Lower leg skin (tissue), 4 donors: ENCODE data around the gene LILRB4. TPM values are rescaled to one million over a fixed set of nuclear protein-coding genes. Genes with fewer than 3 reads are reported as not detected.
"Not testable (repeated sequence)": the region's sequence is repeated elsewhere in the genome, so short reads cannot be mapped to it uniquely, and the experiment has no call there.

Experiments
- DNase-seq, 2 donors: peaks; one replicate each; pipeline ENCODE4 v3.0.0-alpha.2; 2019; ENCODE audit warnings: low spot score in 2 of 2
- H3K4me3 ChIP-seq: fragments of 200-600 bp; sonication (generic); 2 replicates; pipeline ENCODE4 v1.5.1; 2017; ENCODE audit warnings: mild to moderate bottlenecking, low read depth; ENCODE audit not compliant: poor library complexity, severe bottlenecking
- CTCF ChIP-seq, 3 donors: fragments of 450-650 bp; IDR thresholded peaks; one replicate each; pipeline ENCODE4 v1.5.1; 2016; ENCODE audit warnings: antibody characterized with exemption in 3 of 3, mild to moderate bottlenecking in 3 of 3, moderate library complexity in 2 of 3
- POLR2A ChIP-seq, 2 donors: fragments of 450-650 bp; IDR thresholded peaks; one replicate each; pipeline ENCODE4 v1.6.1; 2016 to 2017; ENCODE audit warnings: antibody characterized with exemption in 2 of 2, mild to moderate bottlenecking in 1 of 2, moderate library complexity in 1 of 2
- WGBS, 2 donors: methylation state at CpG; one replicate each; pipeline ENCODE4 v1.1.5; 2018; 5-methylcytosine and 5-hydroxymethylcytosine counted together
- intact Hi-C: fragments of 100-400 bp; cut with DNase I; formaldehyde crosslinking; loops from one replicate; pipeline ENCODE4 v1.15.0; 2023; ENCODE audit warnings: low total_unique reads
- total RNA-seq, 4 donors: library from RNA; depleted of rRNA; stranded (reverse); fragments of >200 nt; gene quantifications; one replicate each; pipeline ENCODE4 v1.1.0, GENCODE V29; 2016

The LILRB4 gene
- total RNA-seq, 4 donors from 2014 or later = 0.15 to 1.6 (median 0.78) TPM

- intact Hi-C loops = no loop called here
- WGBS, 2 donors = 68 to 70% methylated on average over 9 of the region's 9 CpGs
- no peak overlapping the region for H3K4me3 ChIP-seq
- no peak for DNase-seq
- TF ChIP-seq CTCF (IDR thresholded peaks at IDR 0.05) (no peak), POLR2A (IDR thresholded peaks at IDR 0.05) (no peak)
Observed at GRCh38 chr19:54691582-54692297, 29.0 kb downstream of the LILRB4 start.

DNA sequence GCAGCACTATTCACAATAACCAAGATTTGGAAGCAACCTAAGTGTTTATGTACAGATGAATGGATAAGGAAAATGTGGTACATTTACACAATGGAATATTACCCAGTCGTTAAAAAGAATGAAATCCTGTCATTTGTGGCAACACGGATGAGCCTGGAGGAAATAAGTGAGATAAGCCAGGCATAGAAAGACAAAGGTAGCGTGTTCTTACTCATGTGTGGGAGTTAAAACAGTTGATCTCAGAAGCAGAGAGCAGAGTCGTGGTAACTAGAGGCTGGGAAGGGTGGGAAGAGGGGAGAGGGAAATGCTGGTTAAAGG lies 29.5 kb downstream of the LILRB4 start:
- no peak overlapping the region for H3K4me3 ChIP-seq
- TF ChIP-seq POLR2A (IDR thresholded peaks at IDR 0.05) (no peak), CTCF (IDR thresholded peaks at IDR 0.05) (no peak)
- DNase-seq = no peak
- intact Hi-C loops = no loop called here
- WGBS, 2 donors = 60 to 68% methylated on average over 4 of the region's 4 CpGs

GRCh38 chr19:54694648-54695047 lies 31.9 kb downstream of the LILRB4 start:
- 79 to 84% methylated on average over 5 of the region's 5 CpGs for WGBS, 2 donors
- intact Hi-C loops = no loop called here

DNA sequence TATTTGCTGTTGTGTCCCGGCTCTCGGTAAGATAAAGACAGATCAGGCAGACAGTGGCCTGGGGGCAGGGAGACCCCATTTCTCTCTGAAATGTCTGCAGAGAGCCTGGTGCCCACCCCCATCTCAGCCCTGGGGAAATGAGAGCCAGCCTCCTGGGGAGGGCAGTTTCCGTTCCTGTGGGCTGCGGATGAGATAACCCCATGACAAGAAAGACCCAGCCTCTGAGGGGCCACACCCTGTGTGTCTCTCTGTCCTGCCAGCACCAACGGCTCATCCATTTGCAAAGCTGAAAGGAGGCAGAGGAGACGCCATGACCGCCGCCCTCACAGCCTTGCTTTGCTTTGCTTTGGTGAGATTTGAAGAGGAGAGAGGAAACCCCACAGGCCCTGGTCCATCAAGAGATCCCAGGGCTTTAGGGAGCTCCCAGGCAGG lies 33.3 kb downstream of the LILRB4 start:
- DNase-seq = no peak
- no peak overlapping the region for H3K4me3 ChIP-seq
- no peak for TF ChIP-seq CTCF (IDR thresholded peaks at IDR 0.05)
- TF ChIP-seq POLR2A (IDR thresholded peaks at IDR 0.05) = no peak
- WGBS, 2 donors = 58 to 61% methylated on average over 8 of the region's 8 CpGs
- intact Hi-C loops = no loop called here

More at GRCh38 chr19:54694648-54695047, 31.9 kb downstream of the LILRB4 start:
- TF ChIP-seq POLR2A (IDR thresholded peaks at IDR 0.05) (no peak), CTCF (IDR thresholded peaks at IDR 0.05) (no peak)
- DNase-seq = no peak
- no peak overlapping the region for H3K4me3 ChIP-seq

- no peak for DNase-seq
- WGBS, 2 donors = 19 to 30% methylated on average over 2 of the region's 2 CpGs
- intact Hi-C loops = no loop called here
- no peak for TF ChIP-seq CTCF (IDR thresholded peaks at IDR 0.05)
- TF ChIP-seq POLR2A (IDR thresholded peaks at IDR 0.05) = no peak
- H3K4me3 ChIP-seq = no peak overlapping the region
Observed at GRCh38 chr19:54696766-54697165, 34.0 kb downstream of the LILRB4 start.

GRCh38 chr19:54697716-54698115 lies 34.9 kb downstream of the LILRB4 start:
- WGBS, 2 donors = 74 to 76% methylated on average over 7 to 13 of the region's 13 CpGs
- intact Hi-C loops, DNase-seq, H3K4me3 ChIP-seq: not testable (repeated sequence)
